GM12873 (cell line): ENCODE data around the gene NHSL2.
A peak's percentile ranks its signal among the peaks of the same experiment; 100 is the strongest.

Experiments used
- CTCF ChIP-seq: IDR thresholded peaks from 2 replicates; pipeline ENCODE4 v1.5.1; 2012; ENCODE audit warnings: low read depth, mild to moderate bottlenecking, moderate library complexity, low read length, control low read depth; ENCODE audit not compliant: insufficient read depth; ENCODE audit errors: missing control alignments

The NHSL2 gene

GRCh38 chrX:72122621-72123337 is 212.1 kb downstream of the NHSL2 start:
- no peak for TF ChIP-seq CTCF

- no peak for TF ChIP-seq CTCF
Observed at GRCh38 chrX:72123471-72124185, 213.0 kb downstream of the NHSL2 start.

GRCh38 chrX:72124540-72125201 is 214.0 kb downstream of the NHSL2 start:
- TF ChIP-seq CTCF: no peak

- TF ChIP-seq CTCF: no peak
Observed at GRCh38 chrX:72125331-72126047, 214.8 kb downstream of the NHSL2 start.

GRCh38 chrX:72126048-72126415 is 215.4 kb downstream of the NHSL2 start:
- TF ChIP-seq CTCF: no peak

GRCh38 chrX:72126539-72127140 is 216.0 kb downstream of the NHSL2 start:
- TF ChIP-seq CTCF: peak; percentile 95
